ENCODE results near the gene OTOS. TPM values are rescaled to one million over a fixed set of nuclear protein-coding genes. Genes with fewer than 3 reads are reported as not detected.

Gene OTOS
- total RNA-seq, 1 donor from 2014 or later = not detected

DNA sequence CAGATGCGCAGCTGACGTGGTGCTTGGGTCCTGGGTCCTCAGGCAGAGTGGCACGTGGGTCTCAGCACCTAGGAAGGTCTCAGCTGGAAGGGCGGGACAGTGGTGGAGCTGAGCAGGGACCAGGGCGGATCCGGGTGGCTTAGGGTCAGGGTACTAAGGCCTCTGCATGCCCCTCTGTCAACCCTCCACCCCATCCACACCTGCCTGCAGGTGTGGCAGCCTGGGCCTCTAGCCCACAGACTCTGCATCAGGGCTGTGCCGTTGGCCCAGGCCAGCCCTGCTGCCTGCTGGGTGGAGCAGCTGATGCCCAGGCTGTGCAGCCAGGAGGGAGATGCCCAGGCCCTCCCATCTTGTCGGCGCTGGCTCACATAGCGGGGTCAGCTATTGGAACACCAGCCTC, 24.6 kb upstream of the OTOS start:
- no peaks in the 10 kb centered on the region for H3K79me2 ChIP-seq (ENCODE audit: insufficient read depth, low read length)
- H2AFZ ChIP-seq (ENCODE audit: low read depth, low read length) = no peak overlapping the region
- Mint-ChIP-seq H3K9me3 (ENCODE audit: unreplicated experiment) (peaks cover 6% of the 10 kb centered on the region), H3K36me3 (ENCODE audit: low read depth, unreplicated experiment) (no peaks in the 10 kb centered on the region), H3K27me3 (ENCODE audit: low read depth, unreplicated experiment) (peaks cover 52% of the 10 kb centered on the region), H3K4me3 (ENCODE audit: unreplicated experiment) (no peak overlapping the region), H3K4me1 (ENCODE audit: low read depth, unreplicated experiment) (no peaks in the 10 kb centered on the region), H3K27ac (ENCODE audit: unreplicated experiment) (no peak overlapping the region)
- no peak for TF ChIP-seq EZH2 (IDR thresholded peaks at IDR 0.05; ENCODE audit: insufficient read depth, low read length)
- TF ChIP-seq, protein P1, sequence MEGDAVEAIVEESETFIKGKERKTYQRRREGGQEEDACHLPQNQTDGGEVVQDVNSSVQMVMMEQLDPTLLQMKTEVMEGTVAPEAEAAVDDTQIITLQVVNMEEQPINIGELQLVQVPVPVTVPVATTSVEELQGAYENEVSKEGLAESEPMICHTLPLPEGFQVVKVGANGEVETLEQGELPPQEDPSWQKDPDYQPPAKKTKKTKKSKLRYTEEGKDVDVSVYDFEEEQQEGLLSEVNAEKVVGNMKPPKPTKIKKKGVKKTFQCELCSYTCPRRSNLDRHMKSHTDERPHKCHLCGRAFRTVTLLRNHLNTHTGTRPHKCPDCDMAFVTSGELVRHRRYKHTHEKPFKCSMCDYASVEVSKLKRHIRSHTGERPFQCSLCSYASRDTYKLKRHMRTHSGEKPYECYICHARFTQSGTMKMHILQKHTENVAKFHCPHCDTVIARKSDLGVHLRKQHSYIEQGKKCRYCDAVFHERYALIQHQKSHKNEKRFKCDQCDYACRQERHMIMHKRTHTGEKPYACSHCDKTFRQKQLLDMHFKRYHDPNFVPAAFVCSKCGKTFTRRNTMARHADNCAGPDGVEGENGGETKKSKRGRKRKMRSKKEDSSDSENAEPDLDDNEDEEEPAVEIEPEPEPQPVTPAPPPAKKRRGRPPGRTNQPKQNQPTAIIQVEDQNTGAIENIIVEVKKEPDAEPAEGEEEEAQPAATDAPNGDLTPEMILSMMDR (IDR thresholded peaks at IDR 0.05; ENCODE audit: insufficient read depth, low read depth, low read length) = no peak
- no peaks in the 10 kb centered on the region for H3K36me3 ChIP-seq (ENCODE audit: insufficient read depth, low read length)
- H3K9me3 ChIP-seq (ENCODE audit: insufficient read depth, low read depth, low read length) = no peaks in the 10 kb centered on the region
- FAIRE-seq (no peak), DNase-seq (ENCODE audit: low read depth) (no peak)
- H3K4me2 ChIP-seq (ENCODE audit: low read length) = no peak overlapping the region
- no peak overlapping the region for H3K4me3 ChIP-seq (ENCODE audit: insufficient read depth, low read depth, low read length)
- H4K20me1 ChIP-seq (ENCODE audit: insufficient read depth, low read length) = no peaks in the 10 kb centered on the region
- no peak overlapping the region for H3K27ac ChIP-seq (ENCODE audit: low read depth, low read length)
- H3K27me3 ChIP-seq (ENCODE audit: insufficient read depth, low read length) = peaks cover 4% of the 10 kb centered on the region
- no peak overlapping the region for H3K9ac ChIP-seq (ENCODE audit: low read length)
- H3K4me1 ChIP-seq (ENCODE audit: insufficient read depth, low read length) = no peaks in the 10 kb centered on the region

DNA sequence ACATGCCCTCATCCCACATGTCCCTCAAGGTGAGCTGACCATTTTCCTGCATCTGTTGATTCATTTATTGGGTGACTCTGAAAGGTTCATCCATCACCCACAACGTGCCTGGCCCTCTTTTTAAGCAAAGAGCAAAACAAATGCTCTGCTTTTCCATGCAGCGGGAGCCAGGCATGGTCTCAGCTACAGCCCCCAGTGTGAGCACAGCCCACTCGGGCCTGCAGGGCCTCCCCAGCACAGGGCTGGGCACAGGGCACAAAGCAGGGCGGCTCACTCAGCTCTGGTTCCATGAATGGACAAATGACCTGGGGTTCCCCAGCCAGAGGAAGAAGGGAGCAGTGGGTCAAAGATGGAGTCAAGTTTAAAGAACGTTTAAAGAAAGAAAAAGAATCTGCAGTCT, 24.1 kb upstream of the OTOS start:
- Histone ChIP-seq H3K9me3 (ENCODE audit: insufficient read depth, low read depth, low read length) (no peaks in the 10 kb centered on the region), H3K4me2 (ENCODE audit: low read length) (no peak overlapping the region), H2AFZ (ENCODE audit: low read depth, low read length) (no peak overlapping the region), H3K27ac (ENCODE audit: low read depth, low read length) (no peak overlapping the region), H3K4me1 (ENCODE audit: insufficient read depth, low read length) (no peaks in the 10 kb centered on the region), H3K9ac (ENCODE audit: low read length) (no peak overlapping the region), H4K20me1 (ENCODE audit: insufficient read depth, low read length) (no peaks in the 10 kb centered on the region), H3K4me3 (ENCODE audit: insufficient read depth, low read depth, low read length) (no peak overlapping the region), H3K27me3 (ENCODE audit: insufficient read depth, low read length) (peaks cover 4% of the 10 kb centered on the region), H3K79me2 (ENCODE audit: insufficient read depth, low read length) (no peaks in the 10 kb centered on the region), H3K36me3 (ENCODE audit: insufficient read depth, low read length) (no peaks in the 10 kb centered on the region)
- DNase-seq (ENCODE audit: low read depth) (no peak), FAIRE-seq (no peak)
- Mint-ChIP-seq H3K27me3 (ENCODE audit: low read depth, unreplicated experiment) (peaks cover 51% of the 10 kb centered on the region), H3K27ac (ENCODE audit: unreplicated experiment) (no peak overlapping the region), H3K4me1 (ENCODE audit: low read depth, unreplicated experiment) (no peaks in the 10 kb centered on the region), H3K36me3 (ENCODE audit: low read depth, unreplicated experiment) (no peaks in the 10 kb centered on the region), H3K4me3 (ENCODE audit: unreplicated experiment) (no peak overlapping the region), H3K9me3 (ENCODE audit: unreplicated experiment) (peaks cover 6% of the 10 kb centered on the region)
- TF ChIP-seq EZH2 (IDR thresholded peaks at IDR 0.05; ENCODE audit: insufficient read depth, low read length) = no peak
- TF ChIP-seq, protein P1 (IDR thresholded peaks at IDR 0.05; ENCODE audit: insufficient read depth, low read depth, low read length) = no peak

- no peaks in the 10 kb centered on the region for H4K20me1 ChIP-seq (ENCODE audit: insufficient read depth, low read length)
- no peak overlapping the region for H3K9ac ChIP-seq (ENCODE audit: low read length)
- H2AFZ ChIP-seq (ENCODE audit: low read depth, low read length) = no peak overlapping the region
- peaks cover 4% of the 10 kb centered on the region for H3K27me3 ChIP-seq (ENCODE audit: insufficient read depth, low read length)
- Mint-ChIP-seq H3K4me3 (ENCODE audit: unreplicated experiment) (no peak overlapping the region), H3K36me3 (ENCODE audit: low read depth, unreplicated experiment) (no peaks in the 10 kb centered on the region), H3K4me1 (ENCODE audit: low read depth, unreplicated experiment) (no peaks in the 10 kb centered on the region), H3K27ac (ENCODE audit: unreplicated experiment) (no peak overlapping the region), H3K27me3 (ENCODE audit: low read depth, unreplicated experiment) (peaks cover 51% of the 10 kb centered on the region), H3K9me3 (ENCODE audit: unreplicated experiment) (peaks cover 6% of the 10 kb centered on the region)
- H3K27ac ChIP-seq (ENCODE audit: low read depth, low read length) = no peak overlapping the region
- H3K9me3 ChIP-seq (ENCODE audit: insufficient read depth, low read depth, low read length) = no peaks in the 10 kb centered on the region
- no peak overlapping the region for H3K4me2 ChIP-seq (ENCODE audit: low read length)
- H3K4me1 ChIP-seq (ENCODE audit: insufficient read depth, low read length) = no peaks in the 10 kb centered on the region
- no peaks in the 10 kb centered on the region for H3K36me3 ChIP-seq (ENCODE audit: insufficient read depth, low read length)
- no peak overlapping the region for H3K4me3 ChIP-seq (ENCODE audit: insufficient read depth, low read depth, low read length)
- FAIRE-seq = no peak
- TF ChIP-seq, protein P1 (IDR thresholded peaks at IDR 0.05; ENCODE audit: insufficient read depth, low read depth, low read length) = no peak
- TF ChIP-seq EZH2 (IDR thresholded peaks at IDR 0.05; ENCODE audit: insufficient read depth, low read length) = no peak
- H3K79me2 ChIP-seq (ENCODE audit: insufficient read depth, low read length) = no peaks in the 10 kb centered on the region
- no peak for DNase-seq (ENCODE audit: low read depth)
These were observed 23.6 kb upstream of the OTOS start for GRCh38 chr2:240163844-240164574.
